Mesendoderm (in vitro differentiated cells): ENCODE data around the gene SLC51A. TPM values are rescaled to one million over a fixed set of nuclear protein-coding genes. Genes with fewer than 3 reads are reported as not detected.

Source experiments
- DNase-seq: peaks from one replicate; pipeline ENCODE4 v3.0.0; 2013
- H2AK5ac ChIP-seq: 2 replicates; pipeline ENCODE4 v1.6.1; 2013; ENCODE audit warnings: low read length, inconsistent platforms
- H2BK120ac ChIP-seq: 2 replicates; pipeline ENCODE4 v1.6.1; 2013; ENCODE audit warnings: low read depth, mild to moderate bottlenecking, low read length, moderate library complexity, mixed read lengths
- H2BK15ac ChIP-seq: replicated peaks from 2 replicates; pipeline ENCODE4 v1.6.1; 2013; ENCODE audit warnings: low read depth, mild to moderate bottlenecking, moderate library complexity
- H2BK5ac ChIP-seq: 2 replicates; pipeline ENCODE4 v1.6.1; 2013; ENCODE audit warnings: low read length, inconsistent platforms
- H3K18ac ChIP-seq: 2 replicates; pipeline ENCODE4 v1.6.1; 2013; ENCODE audit warnings: mild to moderate bottlenecking, low read length, mixed read lengths
- H3K23ac ChIP-seq: one replicate; pipeline ENCODE4 v1.6.1; 2013; ENCODE audit warnings: low read length
- H3K27ac ChIP-seq: 2 replicates; pipeline ENCODE4 v1.5.1; 2013; ENCODE audit warnings: low read depth, mild to moderate bottlenecking, inconsistent platforms, low read length, moderate library complexity
- H3K27me3 ChIP-seq: 2 replicates; pipeline ENCODE4 v1.6.1; 2013; ENCODE audit warnings: low read length, control low read depth, mild to moderate bottlenecking, inconsistent platforms; ENCODE audit not compliant: insufficient read depth, poor library complexity
- H3K36me3 ChIP-seq: 2 replicates; pipeline ENCODE4 v1.6.1; 2013; ENCODE audit warnings: low read length, inconsistent platforms; ENCODE audit not compliant: control insufficient read depth, insufficient read depth
- H3K4ac ChIP-seq: one replicate; pipeline ENCODE4 v1.6.1; 2013; ENCODE audit warnings: low read depth, mild to moderate bottlenecking, low read length, moderate library complexity
- H3K4me1 ChIP-seq: 2 replicates; pipeline ENCODE4 v1.6.1; 2013; ENCODE audit warnings: low read depth, low read length, inconsistent platforms; ENCODE audit not compliant: control insufficient read depth
- H3K4me2 ChIP-seq: 2 replicates; pipeline ENCODE4 v1.6.1; 2013; ENCODE audit warnings: low read length
- H3K4me3 ChIP-seq: 2 replicates; pipeline ENCODE4 v1.5.1; 2013; ENCODE audit warnings: mild to moderate bottlenecking, low read length
- H3K56ac ChIP-seq: one replicate; pipeline ENCODE4 v1.6.1; 2013; ENCODE audit warnings: low read length
- H3K79me1 ChIP-seq: 2 replicates; pipeline ENCODE4 v1.6.1; 2013; ENCODE audit warnings: low read length, inconsistent platforms
- H3K79me2 ChIP-seq: 2 replicates; pipeline ENCODE4 v1.6.1; 2013; ENCODE audit warnings: mild to moderate bottlenecking, low read length; ENCODE audit not compliant: control insufficient read depth, insufficient read depth
- H3K9ac ChIP-seq: 2 replicates; pipeline ENCODE4 v1.6.1; 2013; ENCODE audit warnings: low read length, inconsistent platforms
- H4K5ac ChIP-seq: one replicate; pipeline ENCODE4 v1.6.1; 2013; ENCODE audit warnings: low read length
- H4K8ac ChIP-seq: one replicate; pipeline ENCODE4 v1.6.1; 2013; ENCODE audit warnings: low read depth, mild to moderate bottlenecking, control low read depth, low read length, moderate library complexity
- WGBS: extraction: QIAGEN DNeasy Blood & Tissue Kit; methylation state at CpG from one replicate; pipeline ENCODE4 v1.1.7; 2013; ENCODE audit warnings: low lambda C conversion rate, missing lambda C conversion rate; ENCODE audit not compliant: insufficient coverage; ENCODE audit errors: extremely low coverage; 5-methylcytosine and 5-hydroxymethylcytosine counted together
- small RNA-seq: library from polyadenylated mRNA; stranded (forward); fragments of <200 nt; extraction: miRNeasy Mini kit (QIAGEN cat#:217004); gene quantifications from one replicate; pipeline ENCODE3, GENCODE V24; 2013; ENCODE audit not compliant: insufficient read depth

Gene SLC51A

DNA sequence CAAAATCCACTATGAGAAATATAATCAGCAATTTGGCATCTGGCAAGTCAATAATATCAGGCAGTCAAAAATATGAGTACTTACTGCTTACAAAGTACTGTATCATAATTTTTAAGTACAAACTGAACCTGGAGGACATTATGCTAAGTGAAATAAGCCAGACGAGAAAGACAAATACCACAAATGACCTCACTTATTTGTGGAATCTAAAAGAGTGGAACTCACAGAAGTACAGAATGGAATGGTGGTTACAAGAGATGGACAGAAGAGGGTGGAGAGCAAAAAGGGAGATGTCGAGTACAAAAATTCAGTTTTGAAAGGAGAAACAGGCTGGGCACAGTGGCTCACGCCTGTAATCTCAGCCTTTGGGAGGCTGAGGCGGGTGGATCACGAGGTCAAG lies 58.8 kb downstream of the SLC51A start:
- Histone ChIP-seq H2BK15ac (no peak overlapping the region), H3K27me3 (no peaks in the 10 kb centered on the region), H2BK5ac (no peak overlapping the region), H3K79me1 (peaks cover 10% of the 10 kb centered on the region), H2AK5ac (no peak overlapping the region), H4K8ac (no peak overlapping the region), H2BK120ac (no peak overlapping the region), H3K18ac (no peak overlapping the region), H3K56ac (no peak overlapping the region), H3K23ac (no peak overlapping the region), H3K9ac (no peak overlapping the region), H3K79me2 (peaks cover 1% of the 10 kb centered on the region), H3K4ac (no peak overlapping the region), H3K4me1 (peaks cover 4% of the 10 kb centered on the region), H3K4me3 (no peak overlapping the region), H3K4me2 (no peak overlapping the region), H3K27ac (no peak overlapping the region), H4K5ac (no peak overlapping the region), H3K36me3 (no peaks in the 10 kb centered on the region)
- DNase-seq, result no peak
- no CpG with 5 or more reads among the region's 5 CpGs for WGBS

DNA sequence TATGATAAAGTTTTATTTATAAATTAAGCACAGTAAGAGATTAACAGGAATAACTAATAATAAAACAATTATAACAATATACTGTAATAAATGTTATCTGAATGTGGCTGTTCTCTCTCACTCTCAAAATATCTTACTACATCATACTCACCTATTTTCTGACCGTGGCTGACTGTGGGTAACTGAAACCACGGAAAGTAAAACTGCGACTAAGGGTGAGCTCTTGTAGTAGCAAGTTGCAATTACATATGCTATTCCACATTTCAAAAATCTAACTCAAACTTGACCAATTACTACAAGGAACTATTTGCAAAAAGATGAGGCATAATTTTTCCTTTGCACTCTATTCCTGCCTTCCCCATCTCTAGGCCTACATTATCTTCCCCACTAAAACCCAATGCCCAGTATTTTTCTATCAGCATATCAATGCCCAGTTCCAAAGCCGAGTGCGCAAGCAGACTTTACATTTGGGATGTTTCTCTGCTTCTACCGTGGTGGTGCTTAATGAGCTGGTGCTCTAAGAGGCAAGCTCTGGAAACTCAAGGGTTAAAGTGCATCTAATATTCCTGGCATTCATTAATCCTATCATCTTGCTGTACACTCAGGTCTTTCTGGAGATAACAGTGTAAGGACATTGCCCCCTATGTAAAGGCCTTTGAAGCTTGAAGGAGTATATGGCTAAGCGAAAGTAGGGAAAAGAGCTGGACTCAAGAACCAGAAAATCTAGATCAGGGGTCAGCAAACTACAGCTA lies 64.5 kb downstream of the SLC51A start:
- H3K27ac ChIP-seq, result no peak overlapping the region
- H2BK5ac ChIP-seq, result no peak overlapping the region
- DNase-seq, result no peak
- H3K56ac ChIP-seq, result no peak overlapping the region
- H3K79me2 ChIP-seq, result peaks cover 8% of the 10 kb centered on the region
- H3K4me3 ChIP-seq, result no peak overlapping the region
- H3K4ac ChIP-seq, result no peak overlapping the region
- H3K36me3 ChIP-seq, result no peaks in the 10 kb centered on the region
- no CpG with 5 or more reads among the region's 7 CpGs for WGBS
- H2AK5ac ChIP-seq, result no peak overlapping the region
- H3K27me3 ChIP-seq, result no peaks in the 10 kb centered on the region
- no peak overlapping the region for H3K4me2 ChIP-seq
- H2BK120ac ChIP-seq, result no peak overlapping the region
- H3K9ac ChIP-seq, result no peak overlapping the region
- no peak overlapping the region for H2BK15ac ChIP-seq
- no peak overlapping the region for H3K23ac ChIP-seq
- H3K4me1 ChIP-seq, result peaks cover 4% of the 10 kb centered on the region
- H4K8ac ChIP-seq, result peak overlapping the region; percentile 39
- H3K79me1 ChIP-seq, result peaks cover 11% of the 10 kb centered on the region
- no peak overlapping the region for H3K18ac ChIP-seq
- H4K5ac ChIP-seq, result no peak overlapping the region

- Histone ChIP-seq H2BK120ac (no peak overlapping the region), H3K27ac (no peak overlapping the region), H2BK15ac (no peak overlapping the region), H4K8ac (no peak overlapping the region), H3K4me2 (no peak overlapping the region), H3K4me3 (no peak overlapping the region), H3K79me2 (peaks cover 14% of the 10 kb centered on the region), H3K27me3 (no peaks in the 10 kb centered on the region), H3K36me3 (no peaks in the 10 kb centered on the region), H3K56ac (no peak overlapping the region), H3K4ac (no peak overlapping the region), H3K18ac (no peak overlapping the region), H3K9ac (no peak overlapping the region), H3K23ac (no peak overlapping the region), H2AK5ac (no peak overlapping the region), H4K5ac (no peak overlapping the region), H2BK5ac (no peak overlapping the region), H3K4me1 (peaks cover 4% of the 10 kb centered on the region), H3K79me1 (peaks cover 12% of the 10 kb centered on the region)
- WGBS, result no CpG with 5 or more reads among the region's 4 CpGs
- DNase-seq, result no peak
These were observed 65.6 kb downstream of the SLC51A start for GRCh38 chr3:196281962-196282361.

Small RNAs within 50 kb of the gene (small RNA-seq; reads per million reads assigned to genes)
- gene RF00019, result not detected
